ENCODE data around the gene WNK4. TPM values are rescaled to one million over a fixed set of nuclear protein-coding genes. Genes with fewer than 3 reads are reported as not detected.
A peak's percentile ranks its signal among the peaks of the same experiment; 100 is the strongest.

The WNK4 gene
- total RNA-seq, 2 experiments from 2014 or later: 0.42 to 0.64 TPM

DNA sequence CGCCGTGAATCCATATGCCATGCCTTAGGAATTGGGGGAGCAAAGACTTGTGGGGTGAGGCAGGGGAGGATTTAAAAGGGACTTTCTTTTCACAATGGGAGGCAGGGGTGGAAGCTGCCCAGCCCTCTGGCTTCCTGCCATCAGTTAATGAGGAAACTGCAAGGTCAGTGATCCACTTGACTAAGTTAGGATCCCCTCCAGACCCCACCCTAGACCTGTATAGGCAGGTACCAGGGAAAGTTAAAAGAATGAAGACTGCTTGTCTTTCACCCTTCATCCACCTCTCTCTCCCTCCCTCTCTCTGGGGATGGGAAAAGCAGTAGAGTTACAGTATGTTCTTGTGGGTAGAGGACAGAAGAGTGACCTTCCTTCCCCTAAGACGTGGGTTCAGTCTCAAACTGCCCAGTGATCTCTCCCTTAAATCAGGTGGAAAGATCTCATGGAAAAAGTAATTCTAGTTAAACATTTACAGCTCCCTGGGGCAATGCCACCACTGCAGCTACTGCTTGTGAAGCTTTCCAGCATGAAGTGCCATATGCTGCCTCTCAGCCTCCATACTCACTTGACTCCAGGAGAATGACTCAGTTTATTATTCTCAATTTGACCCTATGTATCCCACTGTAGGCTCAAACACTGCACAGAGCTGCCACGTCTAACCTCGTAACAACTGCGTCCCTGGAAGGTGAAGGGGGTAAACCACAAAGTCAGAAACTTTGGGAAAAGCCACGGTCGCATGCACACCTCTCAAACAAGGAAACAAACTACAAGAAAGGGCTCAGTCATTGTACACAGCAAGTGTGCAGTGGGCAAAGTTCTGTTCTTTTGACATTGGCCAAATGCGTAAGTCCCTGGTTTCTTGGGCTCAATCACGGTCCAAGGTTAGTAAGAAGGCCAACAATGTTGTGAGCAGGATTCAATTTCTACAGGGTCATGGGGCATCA lies 16.9 kb downstream of the WNK4 start:
- DNase-seq: no peak
- no peaks in the 10 kb centered on the region for H3K27me3 Mint-ChIP-seq
- CTCF ChIA-PET: interaction anchor here (1.0 to 1.2 kb wide), 3 partner anchors 11 to 24 kb away, joined by 3 to 5 read pairs (median 4); no protein-coding TSS in a partner anchor
- peaks cover 16% of the 10 kb centered on the region for H3K4me1 Mint-ChIP-seq
- ATAC-seq: no peak
- POLR2A ChIA-PET: no interaction called here
- H3K27ac Mint-ChIP-seq: no peak overlapping the region
- no peaks in the 10 kb centered on the region for H3K9me3 Mint-ChIP-seq (ENCODE audit: low read depth)
- peak overlapping the region; percentile 87 for H3K4me3 Mint-ChIP-seq
- intact Hi-C loops (cut with DNase I, micrococcal nuclease): loop anchor here (1.0 to 2.0 kb wide), 7 partner anchors 24 to 328 kb away; partner anchors contain the start of genes EZH1 (in 2 of the 2), BECN1 (in 1 of the 2), BRCA1 (in 1 of the 2) and PSMC3IP (in 1 of the 2)
- peaks cover 7% of the 10 kb centered on the region for H3K36me3 Mint-ChIP-seq (ENCODE audit: low read depth)

DNA sequence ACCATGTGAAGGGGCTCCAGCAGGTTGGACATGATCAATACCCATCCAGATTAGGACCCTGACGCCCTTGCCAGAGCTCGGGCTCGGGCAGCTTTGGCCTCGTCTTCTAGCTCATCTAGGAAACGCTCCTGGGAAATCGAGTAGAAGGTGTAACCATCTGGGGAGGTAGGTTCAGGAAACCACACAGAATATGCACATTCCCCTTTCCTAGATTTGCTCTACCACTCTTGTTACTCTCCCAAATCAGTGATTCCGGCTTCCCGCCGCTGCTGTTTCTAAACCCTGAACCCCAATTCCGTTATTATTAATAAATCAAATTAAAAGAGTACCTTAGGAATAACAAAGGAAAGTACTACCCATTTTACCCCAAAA lies 17.6 kb downstream of the WNK4 start:
- ChIA-PET CTCF (interaction anchor here (0.6 to 1.2 kb wide), 8 partner anchors 9 to 293 kb away, joined by 3 to 5 read pairs (median 3); partner anchors contain the start of gene BECN1), POLR2A (interaction anchor here (0.6 to 1.0 kb wide), 2 partner anchors 143 to 200 kb away, joined by 3 to 5 read pairs; partner anchors contain the start of gene RPL27)
- Mint-ChIP-seq H3K36me3 (ENCODE audit: low read depth) (peaks cover 7% of the 10 kb centered on the region), H3K27me3 (no peaks in the 10 kb centered on the region), H3K9me3 (ENCODE audit: low read depth) (no peaks in the 10 kb centered on the region), H3K27ac (no peak overlapping the region), H3K4me3 (peak overlapping the region; percentile 87), H3K4me1 (peaks cover 16% of the 10 kb centered on the region)
- intact Hi-C loops (cut with DNase I, micrococcal nuclease): loop anchor here (1.0 to 2.0 kb wide), 7 partner anchors 25 to 327 kb away; partner anchors contain the start of genes EZH1 (in 2 of the 2), BECN1 (in 1 of the 2), BRCA1 (in 1 of the 2) and PSMC3IP (in 1 of the 2)
- ATAC-seq (no peak), DNase-seq (no peak)

GRCh38 chr17:42798383-42799380 lies 18.3 kb downstream of the WNK4 start, which contains the start of the genes CNTD1 and COA3:
CNTD1 (plus strand) TSS chr17:42798861; CDS start chr17:42799068, 207 bp downstream.
COA3 (minus strand) TSS chr17:42798704; CDS start chr17:42798681, 23 bp downstream.
- peak; percentile 100 for ATAC-seq
- DNase-seq: peak; percentile 92
- Mint-ChIP-seq H3K4me3 (peak within 1 kb of the TSS; percentile 87), H3K27ac (peak within 1 kb of the TSS; percentile 58), H3K27me3 (no peaks in the 10 kb centered on the region), H3K4me1 (peaks cover 16% of the 10 kb centered on the region), H3K36me3 (ENCODE audit: low read depth) (peaks cover 7% of the 10 kb centered on the region), H3K9me3 (ENCODE audit: low read depth) (no peaks in the 10 kb centered on the region)
- ChIA-PET CTCF (interaction anchor here (0.6 to 1.2 kb wide), 7 partner anchors 9 to 293 kb away, joined by 3 to 5 read pairs (median 3); partner anchors contain the start of gene BECN1), POLR2A (interaction anchor here (0.6 to 1.0 kb wide), 2 partner anchors 144 to 199 kb away, joined by 3 to 5 read pairs; partner anchors contain the start of gene RPL27)
- intact Hi-C loops (cut with DNase I, micrococcal nuclease): loop anchor here (1.0 to 2.0 kb wide), 7 partner anchors 25 to 327 kb away; partner anchors contain the start of genes EZH1 (in 2 of the 2), BECN1 (in 1 of the 2), BRCA1 (in 1 of the 2) and PSMC3IP (in 1 of the 2)

DNA sequence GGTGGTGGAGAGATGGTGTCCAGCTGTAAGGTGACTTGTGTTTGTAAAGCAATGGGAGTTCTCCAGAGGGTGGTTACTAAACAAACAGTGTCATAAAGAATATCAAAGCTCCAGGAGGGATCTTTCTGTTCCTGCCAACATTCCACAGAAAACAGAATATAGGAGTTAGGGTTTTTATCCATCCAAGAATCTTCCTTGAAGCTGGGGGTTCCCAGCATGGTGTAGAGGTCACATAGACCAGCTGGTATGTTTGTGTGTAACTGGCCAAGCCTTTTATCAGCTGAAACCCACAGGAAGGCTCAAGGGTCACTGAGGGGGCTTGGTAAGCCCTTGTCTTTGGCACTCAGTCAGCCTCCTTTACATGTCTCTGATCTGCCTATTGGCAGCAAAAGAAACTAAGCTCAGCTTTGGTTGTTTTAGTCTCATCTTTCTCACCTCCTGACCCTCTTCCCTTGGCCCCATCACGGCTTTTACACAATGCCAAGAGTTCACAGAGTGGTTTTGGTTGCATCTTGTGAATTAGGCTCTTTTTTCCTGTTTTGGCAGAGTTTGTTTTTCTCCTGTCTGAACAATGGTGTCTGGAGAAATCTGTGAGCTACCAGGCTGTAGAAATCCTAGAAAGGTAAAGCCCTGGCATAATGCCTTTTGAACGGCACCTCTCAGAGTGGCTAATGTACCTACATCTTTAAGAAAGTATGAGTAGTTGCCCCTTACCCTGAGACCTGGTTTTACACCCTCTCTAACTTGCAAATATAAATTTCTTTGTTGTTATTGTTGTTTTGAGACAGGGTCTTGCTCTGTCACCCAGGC lies 22.9 kb downstream of the WNK4 start:
- no peak overlapping the region for H3K4me3 Mint-ChIP-seq

DNA sequence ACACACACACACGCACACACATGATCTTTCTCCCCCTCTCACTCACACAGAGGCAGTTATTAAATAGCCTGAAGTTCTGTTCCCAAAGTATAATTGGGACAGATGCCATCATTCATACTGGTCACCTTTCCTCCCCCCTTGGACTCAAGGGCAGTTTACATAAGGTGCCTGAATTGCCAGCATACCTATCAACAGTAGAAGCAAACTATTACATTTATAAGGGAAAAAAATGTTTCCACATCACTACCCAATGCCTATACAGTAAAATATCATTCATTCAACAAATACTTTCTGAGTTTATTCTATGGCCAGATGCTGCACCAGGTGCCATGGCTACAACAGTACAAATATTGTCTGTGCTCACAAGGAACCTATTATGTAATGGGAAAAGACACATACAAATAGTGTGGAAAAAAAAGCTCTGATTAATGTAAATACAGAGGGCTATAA lies 24.5 kb downstream of the WNK4 start:
- intact Hi-C loops (cut with DNase I, micrococcal nuclease): no loop called here
- no peak for ATAC-seq
- no peak overlapping the region for H3K27ac Mint-ChIP-seq
- peaks cover 2% of the 10 kb centered on the region for H3K36me3 Mint-ChIP-seq (ENCODE audit: low read depth)
- CTCF ChIA-PET: interaction anchor here (1.2 kb wide), 1 partner anchor 16 kb away, joined by 3 read pairs; no protein-coding TSS in a partner anchor
- H3K9me3 Mint-ChIP-seq (ENCODE audit: low read depth): no peaks in the 10 kb centered on the region
- H3K4me3 Mint-ChIP-seq: no peak overlapping the region
- H3K27me3 Mint-ChIP-seq: no peaks in the 10 kb centered on the region
- POLR2A ChIA-PET: no interaction called here
- no peak for DNase-seq
- H3K4me1 Mint-ChIP-seq: no peaks in the 10 kb centered on the region

More for the DNA sequence above, 22.9 kb downstream of the WNK4 start:
- DNase-seq (no peak), ATAC-seq (no peak)
- ChIA-PET CTCF (interaction anchor here (2.0 kb wide), 1 partner anchor 17 kb away, joined by 9 read pairs; no protein-coding TSS in a partner anchor), POLR2A (no interaction called here)
- Mint-ChIP-seq H3K9me3 (ENCODE audit: low read depth) (no peaks in the 10 kb centered on the region), H3K27me3 (no peaks in the 10 kb centered on the region), H3K27ac (no peak overlapping the region), H3K36me3 (ENCODE audit: low read depth) (no peaks in the 10 kb centered on the region), H3K4me1 (peaks cover 5% of the 10 kb centered on the region)
- intact Hi-C loops (cut with DNase I, micrococcal nuclease): no loop called here

DNA sequence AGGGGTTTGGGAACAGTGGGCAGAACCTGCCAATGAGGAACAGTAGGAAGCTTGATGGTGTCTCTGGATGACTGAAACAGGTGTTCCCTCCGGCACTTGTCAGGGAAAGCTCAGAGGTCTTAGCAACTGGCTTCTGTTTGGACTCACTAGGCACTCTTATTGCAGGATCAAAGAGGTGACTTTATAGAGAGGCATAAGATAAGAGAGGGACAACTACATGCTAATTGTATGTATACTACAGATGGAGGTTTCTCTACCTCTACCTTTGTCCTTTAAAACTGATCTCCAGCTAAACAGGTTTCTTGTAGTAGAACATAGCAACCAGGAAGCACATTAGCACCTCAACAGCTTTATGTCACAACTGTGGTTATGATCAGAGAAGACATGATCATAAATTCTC lies 25.8 kb downstream of the WNK4 start:
- peaks cover 6% of the 10 kb centered on the region for H3K36me3 Mint-ChIP-seq (ENCODE audit: low read depth)
- DNase-seq (no peak), ATAC-seq (no peak)
- intact Hi-C loops (cut with DNase I, micrococcal nuclease): no loop called here
- no peaks in the 10 kb centered on the region for H3K27me3 Mint-ChIP-seq
- no peak overlapping the region for H3K4me3 Mint-ChIP-seq
- POLR2A ChIA-PET: interaction anchor here (0.6 kb wide), 1 partner anchor 33 kb away, joined by 6 read pairs; no protein-coding TSS in a partner anchor
- no peaks in the 10 kb centered on the region for H3K9me3 Mint-ChIP-seq (ENCODE audit: low read depth)
- CTCF ChIA-PET: interaction anchor here (0.6 kb wide), 1 partner anchor 11 kb away, joined by 3 read pairs; no protein-coding TSS in a partner anchor
- no peak overlapping the region for H3K27ac Mint-ChIP-seq
- H3K4me1 Mint-ChIP-seq: no peaks in the 10 kb centered on the region

GRCh38 chr17:42809250-42809649 lies 28.8 kb downstream of the WNK4 start:
- no peak overlapping the region for H3K27ac Mint-ChIP-seq
- POLR2A ChIA-PET: interaction anchor here (1.5 kb wide), 1 partner anchor 11 kb away, joined by 3 read pairs; no protein-coding TSS in a partner anchor
- no peak for ATAC-seq

DNA sequence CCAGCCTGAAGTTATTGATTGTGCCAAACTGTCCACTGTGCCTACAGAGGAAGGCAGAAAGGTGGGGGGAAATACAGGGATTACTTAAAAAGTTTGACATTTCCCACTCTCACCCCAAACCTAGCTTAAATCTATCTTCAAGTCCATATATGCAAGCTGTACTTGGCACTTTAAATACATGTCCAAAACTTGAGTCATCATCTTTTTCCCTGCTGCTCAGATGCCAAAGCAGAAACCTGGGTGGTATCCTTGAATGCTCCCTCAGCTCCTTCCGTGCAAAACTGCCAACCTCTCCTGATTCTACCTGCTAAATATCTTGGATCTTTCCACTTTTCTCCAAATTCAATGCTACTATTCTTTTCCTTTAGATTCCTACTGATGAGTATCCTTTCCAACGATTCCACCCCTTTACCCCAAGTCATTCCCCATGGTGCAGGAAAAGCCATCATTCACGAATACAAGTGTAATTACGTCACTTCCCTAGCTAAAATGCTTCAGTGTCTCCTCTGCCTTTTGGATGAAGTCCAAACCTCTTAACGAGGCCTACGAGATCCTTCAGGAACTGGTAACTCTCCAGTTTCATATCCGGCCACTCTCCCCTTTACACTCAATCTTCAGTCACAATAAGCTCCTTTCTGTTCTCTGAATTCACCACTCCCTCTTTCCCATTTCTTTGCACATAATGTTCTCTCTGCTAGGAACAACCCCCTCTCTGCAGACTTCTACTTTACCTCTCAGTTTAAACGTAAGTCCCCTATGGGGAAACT lies 34.4 kb downstream of the WNK4 start:
- H3K36me3 Mint-ChIP-seq (ENCODE audit: low read depth): peaks cover 53% of the 10 kb centered on the region
- POLR2A ChIA-PET: interaction anchor here (1.0 kb wide), 1 partner anchor 10 kb away, joined by 3 read pairs; the partner anchor contains the start of gene BECN1
- no peak overlapping the region for H3K27ac Mint-ChIP-seq
- no peaks in the 10 kb centered on the region for H3K27me3 Mint-ChIP-seq
- H3K4me3 Mint-ChIP-seq: no peak overlapping the region
- CTCF ChIA-PET: interaction anchor here (0.7 to 4.6 kb wide), 4 partner anchors 9 to 114 kb away, joined by 3 to 15 read pairs (median 7); partner anchors contain the start of gene BECN1
- intact Hi-C loops (cut with DNase I, micrococcal nuclease): no loop called here
- ATAC-seq (no peak), DNase-seq (no peak)
- H3K4me1 Mint-ChIP-seq: no peaks in the 10 kb centered on the region
- H3K9me3 Mint-ChIP-seq (ENCODE audit: low read depth): no peaks in the 10 kb centered on the region

More at GRCh38 chr17:42809250-42809649, 28.8 kb downstream of the WNK4 start:
- intact Hi-C loops (cut with DNase I, micrococcal nuclease): no loop called here
- H3K27me3 Mint-ChIP-seq: no peaks in the 10 kb centered on the region
- H3K4me1 Mint-ChIP-seq: no peaks in the 10 kb centered on the region
- no peak overlapping the region for H3K4me3 Mint-ChIP-seq
- no peaks in the 10 kb centered on the region for H3K9me3 Mint-ChIP-seq (ENCODE audit: low read depth)
- H3K36me3 Mint-ChIP-seq (ENCODE audit: low read depth): peaks cover 21% of the 10 kb centered on the region
- CTCF ChIA-PET: no interaction called here
- no peak for DNase-seq

GRCh38 chr17:42817866-42818265 lies 37.5 kb downstream of the WNK4 start:
- Mint-ChIP-seq H3K27me3 (no peaks in the 10 kb centered on the region), H3K36me3 (ENCODE audit: low read depth) (peaks cover 62% of the 10 kb centered on the region), H3K4me1 (peaks cover 17% of the 10 kb centered on the region), H3K27ac (peak overlapping the region; percentile 52), H3K4me3 (no peak overlapping the region), H3K9me3 (ENCODE audit: low read depth) (no peaks in the 10 kb centered on the region)
- POLR2A ChIA-PET: no interaction called here
- ATAC-seq (no peak), DNase-seq (no peak)
- CTCF ChIA-PET: interaction anchor here (0.6 to 4.6 kb wide), 5 partner anchors 25 to 111 kb away, joined by 3 to 15 read pairs (median 4); partner anchors contain the start of gene VPS25
- intact Hi-C loops (cut with DNase I, micrococcal nuclease): no loop called here

Measured in activated CD4-positive, alpha-beta T cell treated with anti-CD3 and anti-CD28 coated beads for 36 hours (primary cell).